Islet of Langerhans (tissue), 1 donor: ENCODE data around the gene LTBP1.
"Not testable (repeated sequence)": the region's sequence is repeated elsewhere in the genome, so short reads cannot be mapped to it uniquely, and the experiment has no call there.

Experiments used
- FAIRE-seq: peaks from one replicate; lab custom pipeline; 2011; peaks lifted over from hg19 to GRCh38; lab: Jason Lieb, UNC

LTBP1 gene

DNA sequence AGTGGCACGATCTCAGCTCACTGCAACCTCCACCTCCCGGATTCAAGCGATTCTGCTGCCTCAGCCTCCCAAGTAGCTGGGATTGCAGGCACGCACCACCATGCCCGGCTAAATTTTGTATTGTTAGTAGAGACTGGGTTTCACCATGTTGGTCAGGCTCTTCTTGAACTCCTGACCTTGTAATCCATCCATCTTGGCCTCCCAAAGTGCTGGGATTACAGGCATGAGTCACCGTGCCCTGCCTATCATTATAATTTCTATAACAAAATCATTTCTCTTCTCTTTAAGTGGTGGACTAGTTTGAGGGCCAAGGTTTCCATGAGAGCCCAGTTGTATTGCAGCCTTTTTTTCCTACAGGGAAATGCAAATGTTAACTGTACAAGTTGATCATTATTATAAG, 442.9 kb downstream of the LTBP1 start:
- FAIRE-seq = not testable (repeated sequence)

DNA sequence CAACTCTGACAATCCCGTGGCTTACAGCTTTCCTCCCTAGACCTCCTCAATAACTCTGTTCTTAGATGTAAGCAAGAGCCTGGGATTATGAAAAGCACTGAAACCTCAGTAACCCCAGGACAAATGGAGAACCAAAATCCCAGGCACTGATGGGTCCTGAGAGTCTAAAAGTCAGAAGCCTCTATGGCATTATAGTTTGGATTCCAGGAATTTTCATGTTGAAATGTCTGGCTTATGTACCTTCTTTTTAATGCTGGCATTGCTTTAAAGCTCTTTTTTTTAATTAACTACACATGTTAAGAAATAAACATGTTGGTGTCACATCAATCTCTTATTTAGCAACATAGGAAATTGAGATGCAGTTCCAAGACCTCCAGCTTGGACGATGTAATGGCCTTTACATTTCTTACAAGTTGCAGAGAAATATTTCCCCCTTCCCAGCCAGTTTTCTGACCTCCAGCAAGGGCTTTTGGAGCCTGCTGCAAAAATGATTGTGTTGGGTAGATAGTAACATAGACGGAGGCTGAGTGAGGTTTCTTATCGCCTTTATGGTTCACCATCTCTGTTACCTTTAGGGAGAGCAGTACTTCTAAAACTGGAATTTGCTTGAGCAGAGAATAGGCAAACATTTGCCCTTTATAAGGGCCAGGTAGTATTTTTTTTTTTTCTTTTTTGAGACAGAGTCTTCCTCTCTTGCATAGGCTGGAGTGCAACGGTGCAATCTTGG, 444.9 kb downstream of the LTBP1 start:
- no peak for FAIRE-seq

DNA sequence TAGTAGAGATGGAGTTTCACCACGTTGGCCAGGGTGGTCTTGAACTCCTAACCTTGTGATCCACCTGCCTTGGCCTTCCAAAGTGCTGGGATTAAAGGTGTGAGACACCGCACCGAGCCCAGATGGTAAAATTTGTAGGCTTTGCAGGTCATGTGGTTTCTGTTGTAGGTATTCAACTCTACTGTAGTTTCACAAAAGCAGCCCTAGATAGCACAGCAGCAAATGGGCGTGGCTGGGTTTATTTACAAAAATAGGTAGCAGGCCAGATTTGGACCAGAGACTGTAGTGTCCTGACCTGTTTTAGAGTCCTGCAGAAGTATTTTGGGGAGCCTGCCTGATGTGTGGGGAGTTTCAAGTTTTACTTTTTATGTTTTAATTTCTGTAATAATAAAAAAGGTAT, 445.6 kb downstream of the LTBP1 start:
- no peak for FAIRE-seq

DNA sequence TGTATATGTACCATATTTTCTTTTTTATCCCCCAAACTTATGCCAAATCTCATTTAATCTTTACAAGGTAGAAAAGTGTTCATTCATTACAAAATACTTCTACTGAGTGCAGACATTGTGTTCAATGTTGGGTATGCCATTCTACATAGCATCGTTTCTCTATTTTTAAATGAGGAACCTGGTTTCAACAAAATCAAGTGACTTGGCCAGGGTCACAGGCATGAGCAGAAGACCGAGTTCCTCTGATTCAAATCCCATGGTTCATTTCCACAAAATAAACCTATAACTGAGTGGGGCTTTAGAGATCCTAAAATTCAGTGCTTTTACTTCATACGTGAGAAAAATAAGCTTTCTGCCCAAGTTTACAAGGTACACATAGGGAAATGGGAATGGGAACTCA, 448.3 kb downstream of the LTBP1 start:
- no peak for FAIRE-seq

DNA sequence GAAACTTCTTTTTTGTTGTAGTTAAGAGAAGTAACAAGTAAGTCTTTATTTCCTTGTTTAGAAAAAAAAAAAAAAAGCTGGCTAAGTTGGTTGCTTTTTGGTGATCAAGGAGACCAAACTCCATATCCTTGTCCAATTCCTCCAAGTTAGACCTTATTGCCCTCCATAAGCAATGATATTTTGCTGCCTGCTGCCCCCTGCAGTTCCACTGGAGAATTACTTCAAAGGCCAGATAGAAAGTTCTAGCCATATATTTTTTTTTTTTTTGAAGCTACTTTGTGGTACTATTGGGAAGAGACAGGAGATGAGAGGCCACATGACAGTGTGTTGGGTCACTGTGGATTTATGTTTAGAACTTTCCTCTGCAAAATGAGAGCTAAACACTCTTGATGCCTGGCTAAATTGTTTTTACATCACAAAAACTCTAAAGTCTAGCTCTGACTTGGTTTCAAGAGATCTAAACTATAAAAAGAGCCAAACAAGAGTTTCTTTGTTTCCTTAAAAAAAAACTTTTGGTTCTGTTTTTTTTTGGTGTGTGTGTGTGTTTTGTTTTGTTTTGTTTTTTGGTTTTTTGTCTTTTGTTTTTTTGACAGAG, 449.0 kb downstream of the LTBP1 start:
- FAIRE-seq = no peak

DNA sequence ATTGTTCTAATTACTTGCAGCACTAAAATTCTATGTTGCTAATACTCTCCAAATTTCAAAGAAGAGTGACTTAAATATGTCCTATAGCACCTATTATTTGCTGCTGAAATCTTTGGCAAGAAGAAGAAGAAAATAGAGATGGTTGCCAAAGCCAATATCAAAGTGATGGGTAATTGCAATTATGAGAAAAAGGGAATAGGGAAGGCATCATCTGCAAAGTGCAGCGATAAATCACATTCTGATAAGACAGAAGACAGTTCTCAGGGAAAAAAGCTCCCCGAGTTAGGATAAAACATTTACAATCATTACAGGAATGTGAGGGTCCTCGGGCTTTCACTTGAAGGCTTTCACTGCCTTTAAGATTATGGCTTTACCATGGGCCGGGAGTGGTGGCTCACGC, 457.6 kb downstream of the LTBP1 start:
- no peak for FAIRE-seq

DNA sequence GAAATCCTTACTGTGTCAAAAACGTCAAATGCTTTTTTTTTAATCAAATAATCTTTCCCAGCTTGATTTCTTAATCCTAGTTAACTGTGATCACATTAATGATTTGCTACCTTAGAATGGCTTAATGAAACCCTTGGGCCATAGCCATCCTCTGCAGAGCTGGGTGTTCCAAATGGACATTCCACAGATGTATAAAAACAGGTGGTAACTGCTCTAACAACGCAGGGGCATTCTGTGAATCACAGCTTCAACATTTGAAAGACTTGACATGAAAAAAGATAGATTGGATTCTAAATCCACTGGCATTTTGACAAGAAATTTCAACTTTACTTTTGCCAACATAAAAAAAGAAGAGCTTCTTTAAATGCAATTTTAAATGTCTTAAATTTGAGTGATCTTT, 459.9 kb downstream of the LTBP1 start:
- FAIRE-seq = no peak

DNA sequence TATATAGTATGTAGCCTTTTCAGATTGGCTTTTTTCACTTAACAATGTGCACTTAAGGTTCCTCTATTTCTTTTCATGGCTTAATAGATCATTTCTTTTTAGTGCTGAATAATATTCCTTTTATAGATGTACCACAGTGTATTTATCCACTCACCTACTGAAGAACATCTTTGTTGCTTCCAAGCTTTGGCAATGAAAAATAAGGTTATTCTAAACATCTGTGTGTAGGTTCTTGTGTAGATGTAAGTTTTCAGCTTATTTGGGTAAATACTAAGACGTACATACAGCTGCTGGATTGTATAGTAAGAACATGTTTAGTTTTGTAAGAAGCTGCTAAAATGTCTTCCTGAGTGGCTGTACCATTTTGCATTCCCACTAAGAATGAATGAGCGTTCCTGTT, 461.4 kb downstream of the LTBP1 start:
- no peak for FAIRE-seq

DNA sequence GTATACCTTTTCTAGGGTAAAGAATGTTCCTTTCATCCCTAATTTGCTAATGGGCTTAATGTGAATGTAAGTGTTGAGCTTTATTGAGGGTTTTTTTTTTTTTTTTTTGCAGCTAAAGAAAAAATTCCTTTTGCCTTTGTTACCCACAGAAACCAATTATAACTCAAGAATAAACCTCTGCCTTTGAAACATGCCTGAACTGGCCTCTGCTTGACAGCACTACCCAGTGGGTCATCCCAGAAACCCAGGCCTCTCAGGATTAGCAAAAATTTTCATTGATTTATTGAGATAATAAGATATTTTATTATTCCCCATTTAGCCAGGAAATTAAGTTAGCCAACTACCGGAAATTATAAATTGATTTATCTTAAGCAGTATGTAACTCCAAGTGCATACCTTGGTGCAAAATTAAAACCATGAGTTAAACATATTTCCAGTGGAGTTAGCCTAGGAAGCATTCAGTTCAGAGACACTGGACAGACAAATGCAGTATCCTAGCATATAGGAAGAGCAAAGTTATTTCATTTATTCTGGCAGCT, 462.7 kb downstream of the LTBP1 start:
- no peak for FAIRE-seq

DNA sequence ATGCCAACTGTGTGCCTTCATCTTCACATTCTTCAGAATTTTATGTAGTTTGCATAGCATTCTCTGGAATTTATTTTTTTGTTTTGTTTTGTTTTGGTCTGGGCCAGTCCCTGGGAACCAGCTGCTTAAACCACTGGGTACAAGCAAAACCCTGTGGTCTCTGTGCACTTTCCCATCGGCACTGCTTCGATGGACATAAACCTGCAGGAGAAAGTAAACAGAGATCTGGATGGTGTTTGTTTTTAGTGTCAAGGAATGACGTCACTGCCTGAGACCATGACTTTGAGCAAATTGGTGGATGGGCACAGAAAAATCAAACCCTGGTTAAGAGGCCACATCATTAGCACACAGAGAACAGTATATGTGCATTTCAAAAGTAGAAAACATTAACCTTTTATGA, 465.0 kb downstream of the LTBP1 start:
- FAIRE-seq = no peak

DNA sequence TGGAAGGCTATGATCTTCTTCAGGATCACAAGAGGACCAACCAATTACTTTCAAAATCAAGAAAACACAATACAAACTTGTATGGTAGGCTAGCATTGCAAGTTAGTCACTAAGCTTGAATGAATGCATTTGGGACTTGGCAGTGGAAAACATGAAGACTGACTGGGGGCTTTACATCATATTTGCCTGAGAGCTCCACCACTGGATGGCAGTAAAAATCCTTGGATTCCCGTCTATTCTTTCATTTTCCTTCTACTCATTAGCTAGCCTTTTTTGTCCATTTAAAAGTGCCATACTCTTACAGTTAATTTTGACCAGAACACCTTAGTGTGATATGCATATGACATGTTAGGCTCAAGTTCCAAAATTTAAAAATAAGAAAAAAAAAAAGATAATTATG, 466.2 kb downstream of the LTBP1 start:
- no peak for FAIRE-seq

DNA sequence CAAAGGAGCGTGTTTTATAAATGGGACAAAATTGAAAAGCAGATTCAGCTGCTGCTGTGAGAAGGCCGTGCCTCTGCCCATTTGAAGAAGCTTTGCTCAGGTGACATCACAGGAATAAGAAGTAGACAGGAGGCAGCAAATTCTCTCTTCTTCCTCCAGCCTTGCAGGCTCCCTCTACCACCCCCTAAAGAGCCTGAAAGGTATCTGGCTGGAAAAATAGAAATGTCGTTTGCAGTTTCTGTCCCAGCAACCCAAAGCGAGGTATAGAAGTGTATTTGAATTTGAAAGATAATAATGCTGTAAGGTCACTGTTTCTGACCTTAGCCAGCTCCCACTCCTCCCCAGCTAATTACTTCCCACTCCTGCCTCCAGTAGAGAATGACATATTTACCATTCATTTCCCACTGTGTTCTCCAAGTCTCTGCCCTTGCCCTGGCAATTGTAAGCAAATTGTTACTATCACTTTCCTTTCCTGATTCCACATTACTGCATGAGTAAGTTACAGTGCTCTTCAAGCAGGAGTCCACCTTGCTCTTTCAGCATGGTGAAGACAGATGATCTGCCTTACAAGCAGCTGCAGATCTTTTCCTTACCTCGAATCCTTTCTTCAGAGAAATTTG, 472.9 kb downstream of the LTBP1 start:
- FAIRE-seq = no peak

DNA sequence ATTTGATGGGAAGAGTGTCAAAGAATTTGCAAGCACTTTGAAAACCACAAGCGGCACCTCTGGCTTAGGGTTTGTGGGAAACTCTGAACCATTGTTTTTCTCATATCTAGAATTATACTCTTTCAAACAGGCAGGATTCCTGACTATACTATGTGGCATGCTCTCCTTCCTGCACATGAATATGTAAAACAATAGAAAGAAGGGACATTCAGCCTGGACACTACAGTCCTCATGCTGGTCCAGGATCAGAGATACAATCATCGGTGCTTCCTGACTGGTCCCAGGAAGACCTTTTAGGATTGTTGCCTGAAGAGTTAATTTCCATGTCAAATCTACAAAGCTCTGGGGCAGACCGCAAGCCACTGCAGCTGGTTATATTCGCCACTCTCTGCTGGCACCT, 474.0 kb downstream of the LTBP1 start:
- FAIRE-seq = no peak

DNA sequence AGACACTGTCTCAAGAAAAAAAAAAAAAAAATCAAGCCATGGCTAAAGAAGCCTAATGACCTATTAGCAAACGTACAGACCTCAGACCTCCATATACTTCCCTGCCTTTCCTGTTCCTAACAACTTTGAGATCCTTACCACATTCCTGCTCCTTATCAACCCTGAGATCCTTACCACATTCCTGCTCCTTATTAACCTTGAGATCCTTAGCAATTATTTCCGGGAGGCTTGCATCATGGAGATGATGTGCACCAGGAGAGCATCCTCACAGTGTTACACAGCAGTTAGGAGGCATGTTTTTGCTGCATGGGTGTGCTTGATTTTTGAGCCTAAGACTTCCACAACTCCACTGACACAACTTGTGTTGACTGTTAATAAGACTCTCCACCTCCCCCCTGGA, 475.1 kb downstream of the LTBP1 start:
- no peak for FAIRE-seq

DNA sequence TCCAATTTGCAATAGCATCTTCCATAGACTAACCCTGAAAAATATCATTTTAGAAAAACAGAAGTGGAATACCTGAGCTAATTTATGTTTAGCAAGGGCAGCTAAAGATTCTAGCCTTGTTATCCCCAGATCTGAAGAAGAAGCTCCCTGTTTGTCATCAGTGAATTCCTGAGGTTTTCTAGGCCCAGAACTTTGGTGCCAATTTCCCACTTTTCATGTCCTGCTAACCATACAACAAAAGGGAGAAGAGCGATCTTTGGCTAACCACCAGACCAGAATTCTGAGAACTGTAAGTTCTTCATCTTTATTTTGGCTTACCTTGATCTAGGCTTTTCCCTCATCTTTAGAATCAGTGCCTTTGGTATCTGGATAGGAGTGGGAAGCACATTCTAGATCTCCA, 478.4 kb downstream of the LTBP1 start:
- no peak for FAIRE-seq

DNA sequence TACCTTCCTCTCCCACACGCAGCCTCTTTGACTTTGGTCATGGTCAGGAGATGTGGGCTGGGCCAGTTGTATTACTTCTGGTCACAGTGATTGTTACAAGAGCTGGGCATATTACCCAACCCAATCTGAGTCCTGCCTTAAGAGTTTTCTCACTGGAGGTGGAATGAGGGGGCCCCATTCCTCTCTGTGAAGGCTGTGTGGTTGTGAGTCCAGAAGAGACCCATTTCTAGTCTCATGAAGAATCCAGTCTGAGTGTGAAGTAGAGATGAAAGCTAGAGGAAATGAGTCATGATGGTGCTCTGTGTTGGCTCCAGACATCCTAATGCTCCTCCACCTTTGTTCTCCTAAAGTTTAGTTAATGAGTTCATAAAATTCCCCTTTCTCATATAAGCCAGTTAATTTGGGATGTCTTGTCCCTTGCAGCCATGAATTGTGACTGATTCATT, 478.9 kb downstream of the LTBP1 start:
- FAIRE-seq = no peak

DNA sequence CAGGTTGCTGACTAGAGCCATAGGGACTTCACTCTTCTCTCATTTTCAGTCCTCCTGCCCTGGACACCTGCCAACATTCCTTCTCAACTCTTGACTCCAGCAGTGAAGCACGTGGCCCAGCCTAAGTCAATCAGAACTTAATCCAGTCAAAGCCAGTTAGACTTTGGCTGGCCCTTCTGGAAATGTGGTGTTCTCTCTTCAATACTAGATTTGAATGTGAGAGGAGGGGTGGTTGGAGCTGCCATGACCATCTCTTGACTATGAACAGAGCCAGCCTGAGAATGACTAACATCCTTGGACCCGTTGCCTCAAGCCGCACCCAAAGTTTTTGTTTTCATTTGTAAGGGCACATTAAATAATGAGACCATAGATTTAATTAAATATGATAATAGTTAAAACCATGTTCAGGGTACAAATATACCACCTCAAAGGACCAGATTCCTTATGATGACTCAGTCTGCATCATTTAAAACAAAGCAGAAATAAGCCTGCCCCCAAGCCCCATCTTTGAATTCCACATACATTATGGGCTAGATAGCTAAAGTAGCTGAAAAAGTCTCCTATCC, 480.0 kb downstream of the LTBP1 start:
- no peak for FAIRE-seq

DNA sequence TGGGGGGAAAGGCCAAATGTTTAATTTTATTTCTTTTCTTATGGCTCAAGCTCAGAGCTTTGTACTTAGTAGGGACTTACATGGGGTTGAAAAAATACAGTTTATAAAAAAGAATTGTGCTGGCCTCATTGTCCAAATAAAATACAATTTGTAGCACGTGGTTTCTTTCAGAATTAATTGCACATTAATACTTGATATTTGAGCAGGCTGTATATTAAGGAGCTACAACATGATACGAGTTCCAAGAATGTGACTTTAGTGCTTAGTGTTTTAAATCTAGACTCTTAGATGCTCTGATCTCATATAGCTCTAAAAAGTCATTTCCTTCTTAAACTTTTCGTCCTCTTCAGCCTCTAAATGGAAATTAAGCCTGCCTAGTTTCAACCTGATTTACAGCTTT, 483.3 kb downstream of the LTBP1 start:
- no peak for FAIRE-seq

DNA sequence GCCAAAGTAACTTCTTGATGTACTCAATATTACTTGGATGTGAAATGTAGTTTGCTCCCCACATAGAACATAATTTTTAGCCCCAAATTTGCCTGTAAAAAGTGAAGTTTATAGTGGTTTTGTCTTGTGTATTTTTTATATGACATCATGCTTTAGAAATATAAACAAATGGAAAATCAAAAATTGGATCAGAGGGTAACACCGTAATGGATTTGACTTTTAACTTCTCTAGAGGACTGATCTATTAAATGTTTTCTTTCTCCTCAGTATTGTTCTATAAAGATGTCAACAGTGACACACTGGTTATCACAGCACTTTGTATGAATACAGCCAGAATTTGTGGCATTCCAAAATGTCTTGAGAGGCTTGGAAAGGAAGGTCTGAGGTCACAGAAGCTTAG, 484.1 kb downstream of the LTBP1 start:
- FAIRE-seq = no peak

DNA sequence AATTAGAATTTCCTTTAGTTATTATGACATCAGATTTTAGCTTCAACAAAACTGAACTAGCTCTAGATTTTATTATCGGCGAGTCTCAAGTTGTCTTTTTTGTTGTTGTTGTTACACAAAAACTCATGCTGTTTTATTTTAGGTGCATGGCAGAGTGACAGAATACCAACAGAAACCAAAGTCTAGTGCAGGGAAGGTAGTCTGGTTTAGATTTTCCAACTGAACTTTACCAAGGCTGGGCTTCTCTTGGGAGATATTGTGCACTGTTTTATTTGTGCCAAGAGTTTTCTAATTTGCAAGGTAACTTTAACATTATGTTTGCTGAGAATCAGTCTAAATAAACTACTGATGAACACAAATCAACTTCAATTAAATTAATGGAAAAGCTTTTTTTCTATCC, 486.1 kb downstream of the LTBP1 start:
- FAIRE-seq = no peak

DNA sequence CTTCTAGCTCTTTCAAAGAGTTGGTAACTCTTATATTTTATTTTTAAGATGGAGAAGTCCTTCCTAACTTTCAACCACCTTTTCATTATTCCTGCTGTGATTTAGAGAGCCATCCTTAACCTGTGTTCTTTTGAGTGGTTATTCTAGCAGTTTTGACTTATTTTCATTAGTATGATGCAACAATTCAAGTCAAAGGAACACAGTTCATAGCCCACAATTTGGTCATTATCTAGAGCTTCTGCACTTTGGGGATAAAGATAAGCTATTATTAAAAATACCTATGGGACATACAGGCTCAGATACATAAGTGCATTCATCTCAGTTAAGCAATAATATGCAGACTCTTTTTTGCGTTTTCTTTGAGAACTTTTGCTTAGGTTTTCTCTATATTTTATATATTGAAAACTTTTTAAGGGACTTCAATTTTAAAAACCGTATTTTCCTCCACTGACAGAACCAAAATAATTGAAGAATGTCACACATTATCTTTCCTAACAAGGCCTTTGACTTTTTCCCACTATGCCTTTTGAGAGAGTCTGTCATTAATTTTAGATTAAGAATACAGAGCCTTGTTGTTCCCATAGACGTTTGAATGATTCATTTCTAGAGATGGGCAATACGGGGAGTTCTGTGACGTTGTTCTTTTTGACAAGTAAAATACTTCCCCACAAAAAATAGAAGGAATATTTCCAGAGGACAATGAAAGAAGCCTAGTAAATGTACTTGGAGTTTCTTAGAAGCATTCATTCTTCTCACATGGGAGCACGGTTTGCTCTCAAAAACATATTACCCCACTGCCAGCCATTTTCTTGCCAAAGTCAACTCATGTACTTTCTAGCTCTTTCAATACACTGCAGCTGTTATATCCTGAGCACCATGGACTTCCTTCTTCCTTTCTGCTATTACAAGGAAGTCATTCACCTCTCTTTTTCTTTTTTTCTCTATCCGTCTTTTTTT, 486.8 kb downstream of the LTBP1 start:
- no peak for FAIRE-seq

DNA sequence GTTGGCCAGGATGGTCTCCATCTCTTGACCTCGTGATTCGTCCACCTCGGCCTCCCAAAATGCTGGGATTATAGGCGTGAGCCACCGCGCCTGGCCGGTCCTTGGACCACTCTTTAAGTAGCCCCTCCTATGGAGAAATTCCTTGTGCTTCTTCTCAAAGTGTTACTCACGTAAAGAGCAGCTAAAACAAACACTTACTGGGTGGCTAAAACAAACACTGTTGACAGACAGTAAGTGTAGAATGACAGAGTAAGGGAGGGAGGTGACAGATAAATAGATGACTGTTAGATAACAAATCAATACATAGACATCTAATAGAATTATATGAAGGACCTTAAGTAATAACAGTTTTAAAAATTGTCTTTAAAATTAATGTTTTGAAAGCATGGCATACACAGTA, 488.8 kb downstream of the LTBP1 start:
- no peak for FAIRE-seq
